Spleen (tissue), 11 donors: ENCODE results near the gene ASTE1. TPM values are rescaled to one million over a fixed set of nuclear protein-coding genes. Genes with fewer than 3 reads are reported as not detected.
A peak's percentile ranks its signal among the peaks of the same experiment; 100 is the strongest.

ENCODE experiments used
- DNase-seq: peaks from one replicate; pipeline ENCODE4 v3.0.0-alpha.2; 2020
- H3K27ac ChIP-seq, 8 donors: fragments of 200-600 bp; sonication (generic) in 7 of 8; 1 replicate in 4 of 8; 2 replicates in 4 of 8; pipeline versions ENCODE4 v1.5.0 to v1.8.0; 2016 to 2021; ENCODE audit warnings: inconsistent platforms in 4 of 8, mild to moderate bottlenecking in 4 of 8, moderate library complexity in 1 of 8
- H3K27me3 ChIP-seq, 7 donors: fragments of 200-600 bp; sonication (generic) in 6 of 7; replicated peaks in 1 of 7; 1 replicate in 4 of 7; 2 replicates in 3 of 7; pipeline versions ENCODE4 v1.5.0 to v1.8.0; 2016 to 2021; ENCODE audit warnings: inconsistent platforms in 3 of 7, mild to moderate bottlenecking in 1 of 7
- H3K36me3 ChIP-seq, 6 donors: fragments of 200-600 bp; sonication (generic) in 5 of 6; 1 replicate in 4 of 6; 2 replicates in 2 of 6; pipeline versions ENCODE4 v1.5.0 to v1.8.0; 2016 to 2021; ENCODE audit warnings: inconsistent platforms in 2 of 6
- H3K4me1 ChIP-seq, 6 donors: fragments of 200-600 bp; sonication (generic) in 5 of 6; 1 replicate in 3 of 6; 2 replicates in 3 of 6; pipeline versions ENCODE4 v1.5.0 to v1.8.0; 2016 to 2021; ENCODE audit warnings: inconsistent platforms in 3 of 6
- H3K4me3 ChIP-seq, 8 donors: fragments of 200-600 bp; sonication (generic) in 7 of 8; 1 replicate in 4 of 8; 2 replicates in 4 of 8; pipeline versions ENCODE4 v1.5.0 to v1.8.0; 2016 to 2021; ENCODE audit warnings: inconsistent platforms in 4 of 8, mild to moderate bottlenecking in 4 of 8, moderate library complexity in 2 of 8
- H3K9me3 ChIP-seq, 8 donors: fragments of 200-600 bp; sonication (generic) in 7 of 8; 1 replicate in 4 of 8; 2 replicates in 4 of 8; pipeline versions ENCODE4 v1.5.0 to v1.8.0; 2016 to 2021; ENCODE audit warnings: inconsistent platforms in 4 of 8
- CTCF ChIP-seq, 11 experiments: fragments of 200-600 bp in 7 of 11; fragments of 450-650 bp in 4 of 11; sonication (generic) in 4 of 11; IDR thresholded peaks in 8 of 11; conservative IDR thresholded peaks in 3 of 11; 1 replicate in 7 of 11; 2 replicates in 4 of 11; pipeline versions ENCODE4 v1.4.0 to v1.8.0; 2016 to 2021; ENCODE audit warnings: antibody characterized with exemption in 11 of 11, inconsistent platforms in 4 of 11, mild to moderate bottlenecking in 1 of 11
- POLR2A ChIP-seq, 3 donors: fragments of 450-650 bp; IDR thresholded peaks; one replicate each; pipeline ENCODE4 v1.5.1; 2017; ENCODE audit warnings: antibody characterized with exemption in 3 of 3, mild to moderate bottlenecking in 1 of 3
- POLR2AphosphoS5 ChIP-seq, 3 donors: sonication (generic); formaldehyde crosslinking; IDR thresholded peaks; one replicate each; pipeline ENCODE4 v1.5.1; 2017; ENCODE audit warnings: antibody characterized with exemption in 3 of 3
- WGBS, 5 donors: extraction: QIAGEN DNeasy Blood & Tissue Kit in 3 of 5; methylation state at CpG; one replicate each; pipeline versions ENCODE4 v1.1.5 to v1.1.7; 2013 to 2018; 5-methylcytosine and 5-hydroxymethylcytosine counted together
- intact Hi-C: fragments of 100-400 bp; cut with DNase I; formaldehyde crosslinking; loops from one replicate; pipeline ENCODE4 v1.15.0; 2023; ENCODE audit warnings: low total_unique reads
- polyA plus RNA-seq, 3 donors: library from polyadenylated mRNA; stranded (reverse); fragments of 200-250 nt; gene quantifications; one replicate each; pipeline ENCODE4 v1.2.1, GENCODE V29; 2013
- total RNA-seq, 7 donors: library from RNA; depleted of rRNA in 3 of 7; stranded (reverse); fragments of >200 nt in 3 of 7; fragmentation: NEBNext Ultra II Directional in 4 of 7; extraction: Animal tissue kit (Norgen Biotek cat#: 25700) in 4 of 7; gene quantifications; one replicate each; pipeline versions ENCODE4 v1.1.0 to v1.2.1, GENCODE V29; 2016 to 2021
- donor health status: healthy with polysubstance abuse.
- donor health status: DM: no; HTN: no; CAD: no; lungs with moderate emphysema.
- donor health status: DM: no; HTN: no; CAD: no.
- donor health status: Bipolar disorder and iron deficiency.
- donor health status: healthy.
- donor health status: DM: no; HTN: no; CAD: no.
- donor health status: DM: yes; HTN: yes; CAD: no.

The ASTE1 gene
- total and polyA plus RNA-seq, 10 donors = 3.8 to 16.8 (median 8.3) TPM

GRCh38 chr3:131067983-131068382, 41.4 kb upstream of the ASTE1 start:
- H3K27ac ChIP-seq = no peak overlapping the region
- H3K9me3 ChIP-seq = no peaks in the 10 kb centered on the region
- no peak for DNase-seq
- intact Hi-C loops = no loop called here
- no peaks in the 10 kb centered on the region for H3K27me3 ChIP-seq
- H3K4me1 ChIP-seq = no peaks in the 10 kb centered on the region
- no peak for TF ChIP-seq POLR2AphosphoS5 (IDR thresholded peaks at IDR 0.05)
- no peak for TF ChIP-seq CTCF (IDR thresholded peaks at IDR 0.05 in 8 of 11, conservative IDR thresholded peaks at IDR 0.05 in 3 of 11)
- no peak for TF ChIP-seq POLR2A (IDR thresholded peaks at IDR 0.05)
- H3K4me3 ChIP-seq = no peak overlapping the region
- H3K36me3 ChIP-seq = no peaks in the 10 kb centered on the region

- no peak overlapping the region for H3K27ac ChIP-seq
- intact Hi-C loops = no loop called here
- WGBS, 5 donors = 84 to 89% (median 88%) methylated on average over 3 of the region's 3 CpGs
- DNase-seq = no peak
- H3K36me3 ChIP-seq = no peaks in the 10 kb centered on the region
- H3K4me1 ChIP-seq = no peaks in the 10 kb centered on the region
- H3K9me3 ChIP-seq = no peaks in the 10 kb centered on the region
- no peaks in the 10 kb centered on the region for H3K27me3 ChIP-seq
- H3K4me3 ChIP-seq = no peak overlapping the region
- TF ChIP-seq POLR2A (IDR thresholded peaks at IDR 0.05) (no peak), CTCF (IDR thresholded peaks at IDR 0.05 in 8 of 11, conservative IDR thresholded peaks at IDR 0.05 in 3 of 11) (peak in 1 of 11 experiments; percentile 8), POLR2AphosphoS5 (IDR thresholded peaks at IDR 0.05) (no peak)
Observed at GRCh38 chr3:131053043-131053859, 26.6 kb upstream of the ASTE1 start.

GRCh38 chr3:131050001-131050400, 23.4 kb upstream of the ASTE1 start:
- no peak for TF ChIP-seq POLR2A (IDR thresholded peaks at IDR 0.05)
- no peak for TF ChIP-seq CTCF (IDR thresholded peaks at IDR 0.05 in 8 of 11, conservative IDR thresholded peaks at IDR 0.05 in 3 of 11)
- TF ChIP-seq POLR2AphosphoS5 (IDR thresholded peaks at IDR 0.05) = no peak
- Histone ChIP-seq H3K27ac (no peak overlapping the region), H3K36me3 (no peaks in the 10 kb centered on the region), H3K4me1 (no peaks in the 10 kb centered on the region), H3K9me3 (peaks cover 0 to 2% (median under 1%) of the 10 kb centered on the region in 8 donors), H3K27me3 (no peaks in the 10 kb centered on the region), H3K4me3 (no peak overlapping the region)
- DNase-seq = no peak
- 80 to 90% (median 82%) methylated on average over 3 of the region's 3 CpGs for WGBS, 5 donors
- intact Hi-C loops = no loop called here

- H3K27me3 ChIP-seq = no peaks in the 10 kb centered on the region
- no peak for TF ChIP-seq CTCF (IDR thresholded peaks at IDR 0.05 in 8 of 11, conservative IDR thresholded peaks at IDR 0.05 in 3 of 11)
- TF ChIP-seq POLR2A (IDR thresholded peaks at IDR 0.05) = no peak
- no peak for TF ChIP-seq POLR2AphosphoS5 (IDR thresholded peaks at IDR 0.05)
- no peaks in the 10 kb centered on the region for H3K36me3 ChIP-seq
- peaks cover 0 to 11% (median 2%) of the 10 kb centered on the region in 8 donors for H3K9me3 ChIP-seq
- H3K27ac ChIP-seq = no peak overlapping the region
- no peak overlapping the region for H3K4me3 ChIP-seq
- WGBS, 5 donors = 87 to 93% (median 88%) methylated on average over 7 of the region's 7 CpGs
- no peak for DNase-seq
- no peaks in the 10 kb centered on the region for H3K4me1 ChIP-seq
- intact Hi-C loops = no loop called here
Observed at GRCh38 chr3:131048030-131048429, 21.4 kb upstream of the ASTE1 start.
